HG02970 (cell line): ENCODE data around the gene WDPCP.
"Not testable (repeated sequence)": the region's sequence is repeated elsewhere in the genome, so short reads cannot be mapped to it uniquely, and the experiment has no call there.

Experiments
- ATAC-seq: cut with Tn5 transposase; IDR thresholded peaks from one replicate; pipeline ENCODE4 v1.9.1; 2021; ENCODE audit warnings: mild to moderate bottlenecking, moderate library complexity, moderate number of reproducible peaks; ENCODE audit not compliant: unreplicated experiment, low FRiP score

WDPCP gene

GRCh38 chr2:63588385-63589147 lies at the start of gene WDPCP, which contains the start of gene MDH1:
WDPCP (minus strand) TSS chr2:63588477; CDS start chr2:63588271, 206 bp downstream.
MDH1 (plus strand) TSS chr2:63588963; CDS start chr2:63589044, 81 bp downstream.
- peak; percentile 95 for ATAC-seq

GRCh38 chr2:63632382-63632781 lies 44.1 kb upstream of the WDPCP start:
- ATAC-seq = no peak

- ATAC-seq = no peak
These were observed 43.2 kb upstream of the WDPCP start for GRCh38 chr2:63631501-63631900.

DNA sequence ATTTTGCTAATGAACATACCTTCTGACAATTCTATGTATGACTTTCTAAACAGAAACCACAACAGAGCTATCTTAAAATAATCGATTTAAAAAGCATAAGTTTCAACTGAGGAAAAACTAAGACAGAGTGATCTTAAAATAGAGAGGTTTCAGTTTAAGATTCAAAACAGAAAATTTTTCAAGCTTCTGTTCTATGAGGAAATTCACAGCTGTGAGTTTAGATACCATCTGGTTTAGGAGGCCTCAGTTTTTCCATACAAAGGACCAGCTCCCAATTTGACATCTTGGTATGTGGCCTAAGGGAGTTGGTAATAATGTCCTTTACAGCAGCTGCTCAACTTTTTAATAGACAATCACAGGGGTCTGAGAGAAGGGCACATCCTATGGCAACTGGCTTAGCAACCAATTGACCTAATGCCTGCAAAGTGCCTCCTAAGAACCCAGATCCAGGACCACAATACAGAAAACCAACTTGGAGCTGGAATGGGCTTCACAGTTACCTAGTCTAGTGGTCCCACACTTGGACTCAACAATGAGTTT lies 40.2 kb upstream of the WDPCP start:
- no peak for ATAC-seq

DNA sequence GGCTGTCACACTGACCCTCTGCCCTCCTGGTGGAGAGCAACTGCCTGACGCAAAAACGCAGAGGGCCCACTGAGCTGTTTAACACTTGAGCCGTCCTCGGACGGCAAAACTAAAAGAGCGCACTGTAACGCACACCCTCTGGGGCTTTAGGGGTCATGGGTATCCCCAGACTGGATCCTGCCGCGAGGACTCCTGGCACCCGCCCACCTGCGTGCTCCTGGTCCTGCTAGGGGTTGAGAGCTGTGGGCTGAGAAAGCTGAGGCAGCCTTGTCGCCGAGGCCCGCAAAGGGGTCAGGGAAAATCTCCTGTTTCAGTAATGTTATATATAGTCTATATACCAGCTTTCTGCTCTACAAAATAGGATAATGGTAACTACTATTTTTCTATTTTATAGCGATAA lies 39.6 kb upstream of the WDPCP start:
- ATAC-seq = no peak

DNA sequence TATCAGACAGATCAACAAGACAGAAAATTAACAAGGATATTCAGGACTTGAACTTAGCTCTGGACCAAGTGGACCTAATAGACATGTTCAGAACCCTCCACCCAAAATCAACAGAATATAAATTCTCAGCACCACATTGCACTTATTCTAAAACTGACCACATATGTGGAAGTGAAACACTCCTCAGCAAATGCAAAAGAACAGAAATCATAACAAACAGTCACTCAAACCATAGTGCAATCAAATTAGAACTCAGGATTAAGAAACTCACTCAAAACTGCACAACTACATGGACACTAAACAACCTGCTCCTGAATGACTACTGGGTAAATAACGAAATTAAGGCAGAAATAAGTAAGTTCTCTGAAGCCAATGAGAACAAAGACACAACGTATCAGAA lies 35.5 kb upstream of the WDPCP start:
- ATAC-seq = not testable (repeated sequence)

GRCh38 chr2:63622751-63623150 lies 34.5 kb upstream of the WDPCP start:
- ATAC-seq = no peak

GRCh38 chr2:63619328-63619727 lies 31.1 kb upstream of the WDPCP start:
- ATAC-seq = no peak

DNA sequence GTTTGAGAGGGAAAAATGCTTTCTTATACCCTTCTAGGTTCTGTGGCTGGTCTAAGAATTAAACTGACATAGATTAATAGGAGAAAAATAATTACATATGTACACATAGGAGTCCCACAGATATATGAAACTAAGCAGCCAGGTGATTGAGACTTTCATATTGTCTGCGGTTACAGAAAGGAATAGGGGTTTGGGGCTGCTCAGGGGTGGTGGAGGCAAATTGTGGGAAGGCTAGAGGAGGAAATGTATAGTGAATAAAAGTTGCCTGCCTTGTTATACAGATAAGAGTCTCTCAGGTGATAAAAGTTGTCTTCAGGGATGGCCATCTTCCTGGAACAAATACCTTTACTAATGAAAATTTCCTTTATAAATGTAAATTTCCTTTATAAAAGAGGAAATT lies 29.1 kb upstream of the WDPCP start:
- no peak for ATAC-seq

DNA sequence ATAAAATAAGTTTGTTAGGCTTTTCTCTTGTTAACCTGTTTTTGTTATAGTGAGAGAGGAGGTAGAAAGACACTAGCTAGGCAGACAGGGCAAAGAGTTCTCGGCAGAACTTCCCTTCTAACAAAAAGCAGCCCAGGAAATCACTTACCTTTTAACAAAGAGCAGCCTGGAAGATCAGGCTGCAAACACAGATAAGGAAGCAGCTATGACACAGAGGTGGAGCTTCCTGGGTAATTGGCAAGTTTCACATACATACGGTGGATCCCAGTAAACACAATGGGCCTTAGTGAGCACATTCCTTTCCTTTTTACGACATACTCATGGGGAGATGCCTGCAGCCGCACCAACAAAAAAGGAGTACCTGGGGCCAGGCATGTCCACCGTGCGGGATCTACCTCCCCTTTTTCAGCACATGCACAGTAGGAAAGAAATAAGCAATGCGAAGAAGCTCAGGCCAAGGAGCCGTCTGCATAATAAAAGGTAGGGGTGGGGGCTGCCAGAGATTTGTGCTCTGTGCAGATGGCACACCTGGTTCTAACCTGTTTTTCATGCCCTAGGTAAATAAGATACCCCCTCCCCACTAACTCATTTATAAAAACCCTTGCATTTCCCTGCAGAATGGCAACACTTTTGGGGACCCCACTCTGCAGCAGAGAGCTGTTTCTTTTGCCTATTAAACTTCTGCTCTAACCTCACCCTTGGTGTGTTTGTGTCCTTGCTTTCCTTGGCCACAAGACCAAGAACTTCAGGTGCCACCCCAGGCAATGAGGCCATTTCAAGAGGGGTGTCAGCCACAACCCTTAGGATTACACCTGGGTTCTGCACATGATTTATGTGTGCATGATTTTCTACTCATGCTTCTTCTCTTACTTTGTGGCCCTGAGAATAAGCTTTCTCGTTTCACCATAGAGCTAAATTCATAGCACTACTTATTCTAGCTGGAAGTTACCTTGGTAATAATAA lies 27.0 kb upstream of the WDPCP start:
- no peak for ATAC-seq

DNA sequence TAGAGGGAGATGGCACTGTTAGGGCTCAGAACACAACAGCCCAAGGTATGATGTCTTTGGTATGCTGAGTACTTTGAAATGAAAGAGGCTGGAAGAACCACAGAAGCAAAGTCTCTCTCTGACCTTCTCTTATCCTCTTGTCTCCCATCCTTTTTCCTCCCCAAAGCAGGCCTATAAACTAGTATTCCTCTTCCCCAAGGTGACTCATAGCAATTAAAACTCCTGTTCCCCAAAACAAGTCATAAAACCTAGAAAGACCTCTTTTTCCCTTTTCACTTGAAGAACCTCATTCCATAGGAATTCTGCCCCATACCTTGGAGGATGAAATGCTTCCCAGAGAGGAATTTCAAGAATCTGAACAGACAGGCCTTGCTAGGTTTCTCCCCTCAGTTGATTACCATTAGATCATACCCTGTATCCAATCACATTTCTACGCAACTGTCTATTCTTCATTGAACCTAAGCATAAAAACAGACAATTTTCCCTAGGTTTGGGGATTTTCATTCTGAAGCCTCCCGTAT lies 26.2 kb upstream of the WDPCP start:
- no peak for ATAC-seq

DNA sequence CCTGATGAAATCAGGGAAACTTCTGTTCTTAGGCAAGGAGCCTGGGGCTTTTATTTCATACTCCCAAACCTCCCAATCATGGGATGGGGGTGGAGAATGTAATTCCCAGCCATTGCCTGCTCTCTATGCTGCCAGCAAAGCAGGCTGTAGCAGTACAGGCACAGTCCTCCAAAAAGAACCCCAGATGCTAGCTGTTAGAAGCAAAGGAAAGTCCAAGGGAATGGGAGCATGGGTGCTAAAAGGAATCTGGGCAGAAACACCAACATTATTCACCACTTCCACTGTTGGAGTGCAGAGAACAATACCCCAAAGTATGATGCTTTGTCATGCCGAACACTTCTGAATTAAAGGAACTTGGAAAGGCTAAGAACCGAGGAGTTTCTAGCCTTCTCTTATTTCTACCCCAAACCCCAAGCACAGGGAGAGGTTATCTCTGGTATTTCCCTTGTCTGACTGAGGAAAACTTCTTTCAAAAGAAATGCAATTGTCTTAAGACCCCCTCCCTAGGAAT lies 25.2 kb upstream of the WDPCP start:
- ATAC-seq = no peak

DNA sequence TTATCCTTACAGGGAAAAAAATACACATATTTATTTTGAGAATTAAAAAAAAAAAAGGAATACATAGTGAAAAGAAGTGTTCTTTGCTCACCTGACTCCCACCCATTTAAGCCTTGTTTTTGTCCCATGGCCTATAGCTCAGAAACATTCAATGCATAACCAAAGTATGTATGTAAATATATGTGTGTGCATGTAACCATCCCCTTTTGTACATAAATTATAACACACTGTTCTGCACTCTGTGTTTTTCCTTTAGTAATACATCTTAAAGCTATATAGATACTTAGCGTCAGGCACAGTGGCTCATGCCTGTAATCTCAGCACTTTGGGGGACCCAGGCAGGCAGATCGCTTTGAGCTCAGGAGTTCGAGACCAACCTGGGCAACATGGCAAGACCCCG lies 22.2 kb upstream of the WDPCP start:
- no peak for ATAC-seq

DNA sequence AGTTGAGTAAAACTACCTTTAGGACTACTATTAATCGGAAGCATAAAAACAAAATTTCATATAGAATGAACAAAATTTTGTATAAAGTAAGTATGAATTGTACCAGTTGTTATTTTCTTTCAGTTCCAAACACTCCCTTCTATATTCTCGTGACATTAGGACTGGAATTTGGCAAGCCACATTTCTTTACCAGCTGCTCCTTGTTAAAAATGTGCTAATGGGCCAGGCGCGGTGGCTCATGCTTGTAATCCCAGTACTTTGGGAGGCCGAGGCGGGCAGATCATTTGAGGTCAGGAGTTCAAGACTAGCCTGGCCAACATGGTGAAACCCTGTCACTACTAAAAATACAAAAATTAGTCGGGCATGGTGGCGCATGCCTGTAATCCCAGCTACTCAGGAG lies 20.6 kb upstream of the WDPCP start:
- ATAC-seq = not testable (repeated sequence)

DNA sequence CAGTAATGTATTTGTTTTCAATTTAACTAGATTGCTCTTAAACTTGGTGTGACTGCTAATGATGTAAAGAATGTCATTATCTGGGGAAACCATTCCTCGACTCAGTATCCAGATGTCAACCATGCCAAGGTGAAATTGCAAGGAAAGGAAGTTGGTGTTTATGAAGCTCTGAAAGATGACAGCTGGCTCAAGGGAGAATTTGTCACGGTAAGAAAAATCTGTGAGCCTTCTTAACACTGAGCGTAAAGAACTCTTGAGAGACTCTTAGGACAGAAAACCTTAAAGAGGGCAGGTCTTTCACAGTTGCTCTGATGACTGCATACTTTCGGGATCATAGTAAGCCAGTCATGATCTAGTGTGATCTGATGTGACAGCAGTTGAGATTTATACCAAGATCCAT lies 16.4 kb upstream of the WDPCP start:
- ATAC-seq = no peak

DNA sequence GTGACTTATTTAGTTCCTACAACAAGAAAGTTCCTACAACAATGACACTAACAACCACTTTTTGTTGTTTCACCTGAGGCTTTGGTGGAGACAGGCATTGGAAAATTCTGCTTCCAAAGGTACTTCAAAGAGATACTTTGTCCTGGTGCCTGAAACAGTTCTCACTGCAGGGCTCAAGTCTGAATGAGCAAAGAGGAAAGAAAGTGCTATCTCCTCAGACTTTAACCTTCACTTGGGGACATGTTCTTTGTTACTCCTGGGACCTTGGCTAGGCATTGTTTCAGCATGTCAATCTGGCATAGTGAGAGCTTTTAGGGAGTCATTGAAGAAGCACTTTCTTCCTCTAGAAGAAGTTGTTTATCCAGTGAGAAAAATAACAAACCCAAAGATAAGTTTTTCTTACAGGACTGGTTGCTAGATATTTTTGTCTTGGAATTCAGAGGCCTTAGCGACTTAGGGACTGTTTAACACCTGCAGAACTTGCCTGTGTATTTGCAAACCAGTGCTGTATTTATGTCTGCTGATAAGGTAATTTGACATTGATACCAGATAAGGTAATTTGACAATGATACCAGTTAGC lies 12.7 kb upstream of the WDPCP start:
- no peak for ATAC-seq

DNA sequence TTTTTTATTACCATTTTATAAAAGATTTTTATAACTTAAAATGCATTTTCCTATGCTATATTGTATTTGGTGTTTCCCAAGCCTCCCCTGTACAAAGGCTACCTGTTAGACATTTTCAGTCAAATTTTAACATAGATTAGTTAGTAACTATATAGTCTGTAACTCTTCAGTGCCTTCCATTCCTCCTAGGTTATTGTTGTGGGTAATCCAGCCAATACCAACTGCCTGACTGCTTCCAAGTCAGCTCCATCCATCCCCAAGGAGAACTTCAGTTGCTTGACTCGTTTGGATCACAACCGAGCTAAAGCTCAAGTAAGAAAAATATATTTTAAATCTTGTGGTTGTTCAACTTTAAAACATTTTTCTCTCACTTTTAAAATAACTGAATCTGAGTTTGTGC lies 10.7 kb upstream of the WDPCP start:
- no peak for ATAC-seq

- no peak for ATAC-seq
These were observed 8.2 kb upstream of the WDPCP start for GRCh38 chr2:63596401-63596883.

DNA sequence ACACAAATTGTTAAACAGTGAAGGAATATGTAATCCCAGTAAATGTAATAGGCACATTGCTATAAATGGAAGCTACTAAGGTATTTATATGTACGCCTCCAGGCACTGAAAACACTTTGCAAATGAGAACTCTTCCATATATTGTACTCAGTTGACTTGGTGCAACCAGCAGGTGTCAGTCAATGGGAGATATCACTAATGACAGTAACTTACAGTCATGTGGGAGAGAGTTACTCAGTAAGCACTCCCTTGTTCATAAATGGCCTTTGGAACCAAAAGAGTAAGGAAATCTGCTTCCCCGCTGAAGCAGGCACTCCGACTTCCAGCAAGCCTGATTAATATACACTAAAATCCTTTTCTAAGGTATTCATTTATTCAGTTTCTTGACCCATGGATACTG lies 6.4 kb upstream of the WDPCP start:
- no peak for ATAC-seq

GRCh38 chr2:63591566-63592175 lies 3.4 kb upstream of the WDPCP start:
- ATAC-seq = no peak
